Muscle layer of duodenum (tissue), 2 donors: Measurements from ENCODE around the gene MAP4K4.

Source experiments
- H3K27ac ChIP-seq: one replicate; pipeline ENCODE4 v1.7.0; 2013; ENCODE audit warnings: mild to moderate bottlenecking, low read length
- H3K27me3 ChIP-seq: one replicate; pipeline ENCODE4 v1.7.0; 2013; ENCODE audit warnings: low read depth, mild to moderate bottlenecking, control low read depth, low read length
- H3K36me3 ChIP-seq, 2 donors: one replicate each; pipeline ENCODE4 v1.7.0; 2013; ENCODE audit warnings: low read length in 2 of 2, control low read depth in 1 of 2, mild to moderate bottlenecking in 1 of 2; ENCODE audit not compliant: insufficient read depth in 2 of 2, control insufficient read depth in 1 of 2
- H3K4me1 ChIP-seq, 2 donors: one replicate each; pipeline ENCODE4 v1.7.0; 2013; ENCODE audit warnings: low read length in 2 of 2, mild to moderate bottlenecking in 2 of 2, control low read depth in 1 of 2, moderate library complexity in 1 of 2; ENCODE audit not compliant: insufficient read depth in 2 of 2, control insufficient read depth in 1 of 2
- H3K4me3 ChIP-seq, 2 donors: one replicate each; pipeline ENCODE4 v1.7.0; 2013; ENCODE audit warnings: low read length in 2 of 2, low read depth in 1 of 2, mild to moderate bottlenecking in 1 of 2
- H3K9me3 ChIP-seq, 2 donors: one replicate each; pipeline ENCODE4 v1.7.0; 2013; ENCODE audit warnings: low read length in 2 of 2, control low read depth in 1 of 2, mild to moderate bottlenecking in 1 of 2; ENCODE audit not compliant: control insufficient read depth in 1 of 2
- donor health status: healthy.

The MAP4K4 gene

DNA sequence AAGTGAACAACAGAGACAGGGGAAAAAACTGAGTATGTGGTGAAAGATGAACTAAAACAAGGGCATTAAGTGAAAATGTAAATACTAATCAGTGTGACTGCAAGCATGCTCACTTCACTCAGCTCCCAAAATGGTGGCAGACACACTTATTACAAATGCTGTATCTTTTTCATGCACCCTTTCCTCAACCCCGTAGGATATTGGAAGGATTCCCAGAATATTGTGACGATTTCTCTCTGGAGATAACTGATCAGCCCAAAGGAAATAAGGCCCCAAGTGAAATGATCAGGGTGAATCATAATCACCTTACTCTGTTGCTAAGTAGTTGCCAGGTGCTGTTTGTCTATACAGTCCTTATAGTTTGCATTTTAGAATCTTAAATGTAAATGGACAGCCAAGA, 155.3 kb downstream of the MAP4K4 start:
- Histone ChIP-seq H3K4me3 (no peak overlapping the region), H3K9me3 (no peaks in the 10 kb centered on the region), H3K36me3 (peaks cover 20 to 26% of the 10 kb centered on the region in 2 donors), H3K27ac (no peak overlapping the region), H3K4me1 (peaks cover 0 to 5% of the 10 kb centered on the region in 2 donors), H3K27me3 (no peaks in the 10 kb centered on the region)

GRCh38 chr2:101854877-101855276, 157.4 kb downstream of the MAP4K4 start:
- H3K27ac ChIP-seq, result no peak overlapping the region
- H3K4me3 ChIP-seq, result no peak overlapping the region
- no peaks in the 10 kb centered on the region for H3K27me3 ChIP-seq
- H3K4me1 ChIP-seq, result no peaks in the 10 kb centered on the region
- peaks cover 28 to 30% of the 10 kb centered on the region in 2 donors for H3K36me3 ChIP-seq
- H3K9me3 ChIP-seq, result no peaks in the 10 kb centered on the region

- H3K9me3 ChIP-seq, result no peaks in the 10 kb centered on the region
- no peak overlapping the region for H3K4me3 ChIP-seq
- no peaks in the 10 kb centered on the region for H3K27me3 ChIP-seq
- H3K27ac ChIP-seq, result no peak overlapping the region
- H3K4me1 ChIP-seq, result no peaks in the 10 kb centered on the region
- H3K36me3 ChIP-seq, result peaks cover 33 to 39% of the 10 kb centered on the region in 2 donors
Measured at GRCh38 chr2:101855776-101856175, 158.3 kb downstream of the MAP4K4 start.

GRCh38 chr2:101858246-101858645, 160.7 kb downstream of the MAP4K4 start:
- Histone ChIP-seq H3K9me3 (no peaks in the 10 kb centered on the region), H3K36me3 (peaks cover 39 to 41% of the 10 kb centered on the region in 2 donors), H3K4me3 (no peak overlapping the region), H3K4me1 (no peaks in the 10 kb centered on the region), H3K27me3 (no peaks in the 10 kb centered on the region), H3K27ac (no peak overlapping the region)

DNA sequence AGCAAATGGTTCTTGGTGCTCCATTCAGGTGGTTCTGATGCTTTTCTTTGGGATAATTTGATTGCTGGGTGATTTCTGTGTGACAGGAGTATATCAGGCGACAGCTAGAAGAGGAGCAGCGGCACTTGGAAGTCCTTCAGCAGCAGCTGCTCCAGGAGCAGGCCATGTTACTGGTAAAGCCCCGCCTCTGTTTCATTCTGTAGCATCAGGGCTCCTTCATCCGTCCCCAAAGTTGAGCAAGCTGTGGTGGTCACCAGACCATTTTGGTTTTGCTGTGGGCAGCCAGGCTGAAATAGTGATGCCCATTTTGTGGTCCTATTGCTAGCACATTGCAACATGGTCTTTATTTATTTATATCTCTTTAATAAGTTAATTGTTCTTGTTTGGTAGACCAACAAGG, 161.4 kb downstream of the MAP4K4 start:
- Histone ChIP-seq H3K9me3 (no peaks in the 10 kb centered on the region), H3K36me3 (peaks cover 40 to 44% of the 10 kb centered on the region in 2 donors), H3K27me3 (no peaks in the 10 kb centered on the region), H3K4me1 (no peaks in the 10 kb centered on the region), H3K27ac (no peak overlapping the region), H3K4me3 (no peak overlapping the region)

GRCh38 chr2:101859604-101860003, 162.1 kb downstream of the MAP4K4 start:
- Histone ChIP-seq H3K36me3 (peaks cover 33 to 39% of the 10 kb centered on the region in 2 donors), H3K4me3 (no peak overlapping the region), H3K9me3 (no peaks in the 10 kb centered on the region), H3K4me1 (no peaks in the 10 kb centered on the region), H3K27ac (no peak overlapping the region), H3K27me3 (no peaks in the 10 kb centered on the region)

- H3K4me1 ChIP-seq, result no peaks in the 10 kb centered on the region
- no peaks in the 10 kb centered on the region for H3K9me3 ChIP-seq
- H3K27me3 ChIP-seq, result no peaks in the 10 kb centered on the region
- peaks cover 32 to 44% of the 10 kb centered on the region in 2 donors for H3K36me3 ChIP-seq
- no peak overlapping the region for H3K4me3 ChIP-seq
- H3K27ac ChIP-seq, result no peak overlapping the region
Measured at GRCh38 chr2:101860157-101860556, 162.7 kb downstream of the MAP4K4 start.

DNA sequence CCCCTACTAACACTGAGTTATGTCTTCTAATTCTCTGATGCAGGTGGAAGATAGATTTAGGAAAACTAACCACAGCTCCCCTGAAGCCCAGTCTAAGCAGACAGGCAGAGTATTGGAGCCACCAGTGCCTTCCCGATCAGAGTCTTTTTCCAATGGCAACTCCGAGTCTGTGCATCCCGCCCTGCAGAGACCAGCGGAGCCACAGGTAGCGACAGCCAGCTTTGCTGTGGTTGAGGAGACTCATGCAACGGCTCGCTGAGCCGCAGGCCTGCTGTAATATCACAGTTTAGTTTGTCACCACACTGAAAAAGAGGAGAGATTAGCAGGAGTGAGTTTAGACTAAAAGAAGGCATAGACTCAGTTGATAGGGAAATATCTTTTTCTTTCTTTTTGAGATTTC, 163.3 kb downstream of the MAP4K4 start:
- H3K9me3 ChIP-seq, result no peaks in the 10 kb centered on the region
- H3K4me3 ChIP-seq, result no peak overlapping the region
- H3K27me3 ChIP-seq, result no peaks in the 10 kb centered on the region
- no peaks in the 10 kb centered on the region for H3K4me1 ChIP-seq
- no peak overlapping the region for H3K27ac ChIP-seq
- H3K36me3 ChIP-seq, result peaks cover 37 to 46% of the 10 kb centered on the region in 2 donors

GRCh38 chr2:101861382-101861781, 163.9 kb downstream of the MAP4K4 start:
- H3K27ac ChIP-seq, result no peak overlapping the region
- no peaks in the 10 kb centered on the region for H3K4me1 ChIP-seq
- H3K36me3 ChIP-seq, result peaks cover 43 to 48% of the 10 kb centered on the region in 2 donors
- H3K9me3 ChIP-seq, result no peaks in the 10 kb centered on the region
- no peak overlapping the region for H3K4me3 ChIP-seq
- no peaks in the 10 kb centered on the region for H3K27me3 ChIP-seq

GRCh38 chr2:101863534-101863933, 166.0 kb downstream of the MAP4K4 start:
- peaks cover 59 to 68% of the 10 kb centered on the region in 2 donors for H3K36me3 ChIP-seq
- no peaks in the 10 kb centered on the region for H3K4me1 ChIP-seq
- no peak overlapping the region for H3K4me3 ChIP-seq
- no peaks in the 10 kb centered on the region for H3K9me3 ChIP-seq
- H3K27me3 ChIP-seq, result no peaks in the 10 kb centered on the region
- H3K27ac ChIP-seq, result no peak overlapping the region

DNA sequence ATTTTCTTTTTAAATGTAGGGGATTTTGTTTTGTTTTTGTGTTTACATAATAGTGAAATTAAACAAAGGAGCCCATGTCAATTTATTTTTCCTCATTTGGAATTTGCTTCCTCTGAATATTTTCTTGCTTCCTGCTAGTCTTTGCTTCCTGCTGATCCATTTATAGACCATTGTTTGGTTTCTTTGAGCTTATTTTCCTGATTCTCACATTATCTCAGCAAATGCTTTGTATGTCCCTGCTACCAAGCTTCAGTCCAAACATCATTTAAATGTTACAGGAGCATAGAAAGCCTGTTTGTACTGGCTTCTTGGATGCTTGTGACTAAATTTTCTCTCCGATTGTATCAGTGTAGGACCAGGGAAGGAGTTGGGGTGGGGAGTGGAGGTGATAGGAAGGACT, 166.9 kb downstream of the MAP4K4 start:
- Histone ChIP-seq H3K27me3 (no peaks in the 10 kb centered on the region), H3K36me3 (peaks cover 61 to 64% of the 10 kb centered on the region in 2 donors), H3K27ac (no peak overlapping the region), H3K9me3 (no peaks in the 10 kb centered on the region), H3K4me1 (no peaks in the 10 kb centered on the region), H3K4me3 (no peak overlapping the region)

- Histone ChIP-seq H3K4me1 (no peaks in the 10 kb centered on the region), H3K27ac (no peak overlapping the region), H3K4me3 (no peak overlapping the region), H3K36me3 (peaks cover 71 to 78% of the 10 kb centered on the region in 2 donors), H3K9me3 (no peaks in the 10 kb centered on the region), H3K27me3 (no peaks in the 10 kb centered on the region)
Measured at GRCh38 chr2:101868525-101868924, 171.0 kb downstream of the MAP4K4 start.
